HG03571 (cell line): ENCODE results near the gene ROR1.
"Not testable (repeated sequence)": the region's sequence is repeated elsewhere in the genome, so short reads cannot be mapped to it uniquely, and the experiment has no call there.

Experiments
- ATAC-seq: cut with Tn5 transposase; IDR thresholded peaks from one replicate; pipeline ENCODE4 v1.9.1; 2021; ENCODE audit not compliant: unreplicated experiment

The ROR1 gene

GRCh38 chr1:63790989-63791388 lies 17.2 kb downstream of the ROR1 start:
- ATAC-seq: no peak

- ATAC-seq: no peak
Observed at GRCh38 chr1:63792152-63792551, 18.3 kb downstream of the ROR1 start.

- no peak for ATAC-seq
Observed at GRCh38 chr1:63793741-63794240, 20.0 kb downstream of the ROR1 start.

- no peak for ATAC-seq
Observed at GRCh38 chr1:63794354-63794753, 20.5 kb downstream of the ROR1 start.

GRCh38 chr1:63794939-63795378 lies 21.1 kb downstream of the ROR1 start:
- no peak for ATAC-seq

- no peak for ATAC-seq
Observed at GRCh38 chr1:63795455-63795854, 21.6 kb downstream of the ROR1 start.

GRCh38 chr1:63797056-63797726 lies 23.4 kb downstream of the ROR1 start:
- ATAC-seq: no peak

- no peak for ATAC-seq
Observed at GRCh38 chr1:63798284-63798683, 24.5 kb downstream of the ROR1 start.

GRCh38 chr1:63799307-63799706 lies 25.5 kb downstream of the ROR1 start:
- ATAC-seq: no peak

- ATAC-seq: no peak
Observed at GRCh38 chr1:63799820-63800219, 26.0 kb downstream of the ROR1 start.

- ATAC-seq: no peak
Observed at GRCh38 chr1:63802109-63802508, 28.3 kb downstream of the ROR1 start.

GRCh38 chr1:63804829-63805484 lies 31.1 kb downstream of the ROR1 start:
- ATAC-seq: no peak

- ATAC-seq: no peak
Observed at GRCh38 chr1:63807046-63807445, 33.2 kb downstream of the ROR1 start.

- no peak for ATAC-seq
Observed at GRCh38 chr1:63810936-63811469, 37.2 kb downstream of the ROR1 start.

- ATAC-seq: no peak
Observed at GRCh38 chr1:63812071-63812700, 38.4 kb downstream of the ROR1 start.

- ATAC-seq: no peak
Observed at GRCh38 chr1:63813829-63814277, 40.0 kb downstream of the ROR1 start.

GRCh38 chr1:63816217-63816815 lies 42.5 kb downstream of the ROR1 start:
- not testable (repeated sequence) for ATAC-seq

GRCh38 chr1:63817152-63817667 lies 43.4 kb downstream of the ROR1 start:
- no peak for ATAC-seq

GRCh38 chr1:63817700-63818099 lies 43.9 kb downstream of the ROR1 start:
- ATAC-seq: no peak

GRCh38 chr1:63818567-63819325 lies 44.9 kb downstream of the ROR1 start:
- ATAC-seq: no peak
